Gastrocnemius medialis (tissue), 4 donors: Measurements from ENCODE around the gene SHANK1. TPM values are rescaled to one million over a fixed set of nuclear protein-coding genes. Genes with fewer than 3 reads are reported as not detected.

ENCODE experiments used
- ATAC-seq, 2 donors: fragments of 150-250 bp; one replicate each; pipeline ENCODE4 v1.9.1; 2016
- DNase-seq, 2 donors: peaks; one replicate each; pipeline ENCODE4 v3.0.0-alpha.2; 2019
- H3K27ac ChIP-seq, 4 donors: fragments of 200-600 bp; sonication (generic); 1 replicate in 1 of 4; 2 replicates in 3 of 4; pipeline ENCODE4 v1.5.1; 2016 to 2018; ENCODE audit warnings: mild to moderate bottlenecking in 2 of 4, moderate library complexity in 1 of 4
- H3K27me3 ChIP-seq, 3 donors: fragments of 200-600 bp; sonication (generic) in 2 of 3; 1 replicate in 1 of 3; 2 replicates in 2 of 3; pipeline versions ENCODE4 v1.5.1 to v1.6.0; 2016 to 2019; ENCODE audit warnings: mild to moderate bottlenecking in 1 of 3, moderate library complexity in 1 of 3
- H3K36me3 ChIP-seq, 2 donors: fragments of 200-600 bp; sonication (generic) in 1 of 2; one replicate each; pipeline ENCODE4 v1.5.1; 2017 to 2018
- H3K4me1 ChIP-seq, 2 donors: fragments of 200-600 bp; sonication (generic) in 1 of 2; one replicate each; pipeline ENCODE4 v1.5.1; 2016 to 2017; ENCODE audit warnings: mild to moderate bottlenecking in 2 of 2
- H3K4me3 ChIP-seq, 4 donors: fragments of 200-600 bp; sonication (generic) in 3 of 4; 1 replicate in 1 of 4; 2 replicates in 3 of 4; pipeline ENCODE4 v1.5.1; 2016 to 2019; ENCODE audit warnings: mild to moderate bottlenecking in 2 of 4
- H3K9me3 ChIP-seq, 3 donors: fragments of 200-600 bp; sonication (generic) in 2 of 3; 1 replicate in 1 of 3; 2 replicates in 2 of 3; pipeline ENCODE4 v1.5.1; 2016 to 2019
- POLR2A ChIP-seq, 2 donors: fragments of 450-650 bp; IDR thresholded peaks; one replicate each; pipeline ENCODE4 v1.6.1; 2017; ENCODE audit warnings: antibody characterized with exemption in 2 of 2, mild to moderate bottlenecking in 2 of 2, moderate library complexity in 2 of 2
- in situ Hi-C, 4 donors: fragments of 200-750 bp; cut with MboI; loops; one replicate each; pipeline versions ENCODE4 v1.15.0 to v1.8.0; 2017; ENCODE audit warnings: low sequenced_read_pairs in 4 of 4
- intact Hi-C: fragments of 100-400 bp; cut with DNase I; formaldehyde crosslinking; loops from one replicate; pipeline ENCODE4 v1.15.1; 2023; ENCODE audit warnings: low total_unique reads
- total RNA-seq, 4 donors: library from RNA; depleted of rRNA; stranded (reverse); fragments of >200 nt; gene quantifications; one replicate each; pipeline versions ENCODE4 v1.1.0 to v1.2.3, GENCODE V29; 2016
- TF ChIP-seq, protein P1 (sequence below), 5 experiments: fragments of 450-650 bp in 3 of 5; fragments of 200-600 bp in 2 of 5; sonication (generic) in 2 of 5; IDR thresholded peaks in 4 of 5; conservative IDR thresholded peaks in 1 of 5; 1 replicate in 4 of 5; 2 replicates in 1 of 5; pipeline ENCODE4 v1.5.1; 2016 to 2019; ENCODE audit warnings: antibody characterized with exemption in 5 of 5, mild to moderate bottlenecking in 3 of 5, moderate library complexity in 3 of 5

Gene SHANK1
- total RNA-seq, 4 donors from 2014 or later: 0.68 TPM; not detected in 3

DNA sequence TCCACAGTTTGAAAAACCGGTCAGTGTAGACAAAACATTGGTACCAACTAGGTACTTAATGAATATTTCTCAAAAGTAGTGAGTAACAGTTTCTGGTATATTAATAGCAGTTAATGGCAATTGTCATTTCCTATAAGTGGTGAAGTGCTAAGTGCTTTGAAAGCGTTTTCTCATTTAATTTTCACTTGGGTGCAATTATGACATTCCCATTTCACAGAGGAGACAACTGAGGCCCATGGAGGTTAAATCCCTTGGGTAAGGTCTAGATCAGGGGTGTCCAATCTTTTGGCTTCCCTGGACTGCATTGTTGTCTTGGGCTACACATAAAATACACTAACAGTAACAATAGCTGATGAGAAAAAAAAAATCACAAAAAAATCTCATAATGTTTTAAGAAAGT lies 79.2 kb downstream of the SHANK1 start:
- Histone ChIP-seq H3K4me1 (no peaks in the 10 kb centered on the region), H3K4me3 (no peak overlapping the region), H3K36me3 (no peaks in the 10 kb centered on the region), H3K9me3 (no peaks in the 10 kb centered on the region), H3K27me3 (peaks cover 35 to 39% (median 36%) of the 10 kb centered on the region in 3 donors), H3K27ac (no peak overlapping the region)
- in situ Hi-C loops (loop anchor here in 1 of 4 donors (25.0 kb wide), 1 partner anchor 553 kb away; no protein-coding TSS in a partner anchor), intact Hi-C loops (no loop called here)
- TF ChIP-seq, protein P1, sequence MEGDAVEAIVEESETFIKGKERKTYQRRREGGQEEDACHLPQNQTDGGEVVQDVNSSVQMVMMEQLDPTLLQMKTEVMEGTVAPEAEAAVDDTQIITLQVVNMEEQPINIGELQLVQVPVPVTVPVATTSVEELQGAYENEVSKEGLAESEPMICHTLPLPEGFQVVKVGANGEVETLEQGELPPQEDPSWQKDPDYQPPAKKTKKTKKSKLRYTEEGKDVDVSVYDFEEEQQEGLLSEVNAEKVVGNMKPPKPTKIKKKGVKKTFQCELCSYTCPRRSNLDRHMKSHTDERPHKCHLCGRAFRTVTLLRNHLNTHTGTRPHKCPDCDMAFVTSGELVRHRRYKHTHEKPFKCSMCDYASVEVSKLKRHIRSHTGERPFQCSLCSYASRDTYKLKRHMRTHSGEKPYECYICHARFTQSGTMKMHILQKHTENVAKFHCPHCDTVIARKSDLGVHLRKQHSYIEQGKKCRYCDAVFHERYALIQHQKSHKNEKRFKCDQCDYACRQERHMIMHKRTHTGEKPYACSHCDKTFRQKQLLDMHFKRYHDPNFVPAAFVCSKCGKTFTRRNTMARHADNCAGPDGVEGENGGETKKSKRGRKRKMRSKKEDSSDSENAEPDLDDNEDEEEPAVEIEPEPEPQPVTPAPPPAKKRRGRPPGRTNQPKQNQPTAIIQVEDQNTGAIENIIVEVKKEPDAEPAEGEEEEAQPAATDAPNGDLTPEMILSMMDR (IDR thresholded peaks at IDR 0.05 in 4 of 5, conservative IDR thresholded peaks at IDR 0.05 in 1 of 5): no peak
- no peak for TF ChIP-seq POLR2A (IDR thresholded peaks at IDR 0.05)
- DNase-seq (no peak), ATAC-seq (no peak)

DNA sequence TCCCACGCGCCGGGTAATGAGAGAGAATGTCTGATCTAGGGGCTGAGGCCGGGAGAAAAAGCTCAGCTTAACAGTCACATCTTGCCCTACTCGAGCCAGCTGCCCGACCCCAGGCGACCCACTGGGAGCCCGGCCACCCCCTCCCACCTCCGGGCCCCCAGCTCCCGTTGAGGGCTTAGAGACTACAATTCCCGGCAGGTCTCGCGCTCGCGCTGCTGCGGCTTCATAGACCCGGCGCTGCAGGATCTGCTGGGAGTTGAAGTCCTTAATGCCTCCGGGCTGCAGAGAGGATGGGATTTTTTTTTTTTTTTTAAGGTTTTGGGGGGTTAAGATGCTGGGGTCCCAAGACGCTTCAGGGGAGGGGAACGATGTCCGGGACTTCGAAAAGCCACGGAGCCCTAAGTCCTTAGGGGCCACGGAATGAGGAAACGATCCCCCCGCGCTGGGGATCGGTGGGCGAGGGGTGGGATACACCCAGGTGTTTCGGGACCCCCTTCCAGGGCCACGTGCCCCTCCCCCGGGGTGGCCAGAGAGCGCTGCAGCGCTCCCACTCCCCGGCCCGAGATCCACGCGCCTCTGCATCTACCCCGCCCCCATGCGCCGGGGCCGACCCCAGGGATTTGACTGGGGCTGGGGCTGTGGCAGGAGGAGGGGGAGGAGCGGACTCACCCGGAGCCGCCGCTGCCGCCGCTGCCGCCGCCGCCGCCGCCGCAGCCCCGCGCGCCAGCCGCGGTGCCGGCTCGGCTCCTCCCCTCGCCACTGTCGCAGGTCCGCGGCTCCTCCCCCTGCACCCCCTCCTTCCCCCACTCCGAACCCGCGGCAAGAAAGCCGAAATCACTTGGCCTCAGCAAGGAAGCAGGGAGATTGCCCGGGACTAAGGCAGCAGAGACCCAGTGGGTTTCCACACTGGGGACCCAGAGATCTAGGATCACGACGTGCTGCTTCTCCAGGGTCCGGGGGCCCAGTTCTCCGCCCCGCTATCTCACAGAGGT lies 80.2 kb downstream of the SHANK1 start, which contains the start of gene SYT3:
Gene SYT3 (minus strand): TSS at position 761 of the 992 bp plus-strand sequence. CDS start 2,470 bp downstream, outside the sequence.
- intact Hi-C loops: no loop called here
- peak within 1 kb of the TSS in 3 of 4 donors; percentile 13 to 37 (median 24) for H3K4me3 ChIP-seq
- no peak within 1 kb of the TSS for H3K27ac ChIP-seq
- no peaks in the 10 kb centered on the region for H3K9me3 ChIP-seq
- in situ Hi-C loops: loop anchor here in 1 of 4 donors (25.0 kb wide), 1 partner anchor 552 kb away; no protein-coding TSS in a partner anchor
- peaks cover 35 to 39% (median 36%) of the 10 kb centered on the region in 3 donors for H3K27me3 ChIP-seq
- DNase-seq: no peak
- ATAC-seq: no peak
- TF ChIP-seq, protein P1 (IDR thresholded peaks at IDR 0.05 in 4 of 5, conservative IDR thresholded peaks at IDR 0.05 in 1 of 5): no peak
- TF ChIP-seq POLR2A (IDR thresholded peaks at IDR 0.05): no peak
- H3K36me3 ChIP-seq: no peaks in the 10 kb centered on the region
- no peaks in the 10 kb centered on the region for H3K4me1 ChIP-seq

DNA sequence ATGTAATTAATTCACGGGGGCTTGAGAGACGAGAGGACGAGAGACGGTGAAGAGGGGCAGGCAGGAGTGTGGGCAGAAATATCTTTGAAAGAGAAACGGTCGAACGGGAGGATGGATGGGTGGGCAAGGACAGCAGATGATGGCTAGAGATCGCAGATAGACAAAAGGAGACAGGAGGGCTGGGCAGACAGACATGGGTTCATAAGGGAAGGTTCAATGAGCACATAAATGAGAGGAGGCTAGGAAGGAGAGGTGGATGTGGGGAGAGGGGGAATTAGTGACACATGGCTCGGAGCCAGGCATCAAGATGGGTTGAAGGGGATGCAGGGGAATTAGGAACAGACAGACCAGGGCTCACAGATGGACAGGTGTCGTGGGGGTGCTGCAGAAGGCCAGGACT lies 81.0 kb downstream of the SHANK1 start:
- Histone ChIP-seq H3K4me3 (no peak overlapping the region), H3K27me3 (peaks cover 35 to 44% (median 39%) of the 10 kb centered on the region in 3 donors), H3K36me3 (no peaks in the 10 kb centered on the region), H3K27ac (no peak overlapping the region), H3K9me3 (peaks cover 0 to 7% (median 0%) of the 10 kb centered on the region in 3 donors), H3K4me1 (no peaks in the 10 kb centered on the region)
- intact Hi-C loops: no loop called here
- in situ Hi-C loops: loop anchor here in 1 of 4 donors (25.0 kb wide), 1 partner anchor 551 kb away; no protein-coding TSS in a partner anchor
- ATAC-seq (no peak), DNase-seq (no peak)
- TF ChIP-seq, protein P1 (IDR thresholded peaks at IDR 0.05 in 4 of 5, conservative IDR thresholded peaks at IDR 0.05 in 1 of 5): no peak
- no peak for TF ChIP-seq POLR2A (IDR thresholded peaks at IDR 0.05)

DNA sequence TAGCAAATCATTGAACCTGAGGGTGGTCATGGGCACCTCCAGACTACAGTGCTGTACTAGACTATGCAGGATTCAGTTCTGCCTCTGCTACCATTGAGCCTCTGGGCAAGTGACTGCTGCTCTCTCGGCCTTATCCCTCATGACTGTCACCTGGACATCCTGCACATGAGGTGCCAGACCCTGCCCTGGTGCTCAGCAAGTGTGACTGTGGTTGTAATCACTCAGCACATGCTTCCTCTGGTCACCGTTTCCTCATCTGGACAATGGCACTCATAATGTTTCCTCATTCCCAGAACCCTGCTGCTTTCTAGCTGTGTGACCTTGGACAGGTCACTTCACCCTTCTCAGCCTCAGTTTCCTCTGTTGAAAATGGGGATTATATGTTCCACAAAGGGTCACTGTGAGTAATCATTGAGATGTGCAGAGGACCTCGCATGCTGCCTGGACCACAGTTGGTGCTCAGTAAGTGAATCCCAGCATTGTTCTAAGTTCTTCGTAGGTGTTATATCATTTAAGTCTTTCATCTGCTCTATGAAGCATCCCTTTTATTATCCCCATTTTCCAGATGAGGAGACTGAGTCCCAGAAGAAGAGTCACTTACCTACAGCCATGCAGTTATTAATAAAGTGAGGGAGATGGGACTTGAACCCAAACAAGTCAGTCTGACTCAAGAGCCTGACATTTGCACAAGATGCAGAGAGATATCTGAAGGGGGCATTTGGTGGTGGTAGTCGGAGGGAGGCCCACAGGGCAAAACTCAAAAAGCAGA lies 83.1 kb downstream of the SHANK1 start:
- Histone ChIP-seq H3K27me3 (peaks cover 31 to 43% (median 39%) of the 10 kb centered on the region in 3 donors), H3K9me3 (peaks cover 0 to 9% (median 0%) of the 10 kb centered on the region in 3 donors), H3K27ac (no peak overlapping the region), H3K4me1 (no peaks in the 10 kb centered on the region), H3K4me3 (no peak overlapping the region), H3K36me3 (no peaks in the 10 kb centered on the region)
- ATAC-seq (no peak), DNase-seq (no peak)
- TF ChIP-seq, protein P1 (IDR thresholded peaks at IDR 0.05 in 4 of 5, conservative IDR thresholded peaks at IDR 0.05 in 1 of 5): no peak
- no peak for TF ChIP-seq POLR2A (IDR thresholded peaks at IDR 0.05)
- intact Hi-C loops (no loop called here), in situ Hi-C loops (loop anchor here in 1 of 4 donors (25.0 kb wide), 1 partner anchor 549 kb away; no protein-coding TSS in a partner anchor)
